ENCODE results near the gene NEFH.

- TF ChIP-seq POLR2AphosphoS5 (IDR thresholded peaks at IDR 0.05; ENCODE audit: low read depth, low read length) = no peak
- TF ChIP-seq REST (IDR thresholded peaks at IDR 0.05; ENCODE audit: insufficient read depth in 1 of 2, low read depth in 2 of 2, low read length in 2 of 2) = no peak
Measured at GRCh38 chr22:29519996-29520395, 40.0 kb downstream of the NEFH start.
